ENCODE data around the gene TRAPPC2L. TPM values are rescaled to one million over a fixed set of nuclear protein-coding genes. Genes with fewer than 3 reads are reported as not detected.

TRAPPC2L gene
- total RNA-seq, 1 donor from 2014 or later = 29.2 TPM

DNA sequence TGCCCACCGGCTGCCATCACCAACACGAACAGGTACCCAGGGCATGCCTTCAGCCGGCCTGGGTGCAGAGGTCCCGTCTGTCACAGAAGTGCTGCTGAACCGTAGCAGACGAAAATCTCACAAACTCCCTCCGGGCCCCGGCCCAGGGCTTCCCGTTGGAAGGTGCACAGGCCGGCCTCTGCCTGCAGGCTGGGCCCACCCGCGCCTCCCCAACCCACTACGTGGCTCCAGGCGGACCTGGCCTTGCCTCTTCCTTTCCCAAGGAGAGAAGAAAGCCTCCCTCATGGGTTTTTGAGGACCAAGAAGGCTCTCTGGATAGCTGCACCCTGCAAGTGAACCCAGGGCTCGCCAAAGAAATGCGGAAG, 55.0 kb downstream of the TRAPPC2L start:
- H3K9ac ChIP-seq (ENCODE audit: low read depth in 1 of 3, low read length in 3 of 3) = no peak overlapping the region
- H3K27ac ChIP-seq (ENCODE audit: low read depth, low read length) = no peak overlapping the region
- H3K4me3 ChIP-seq (ENCODE audit: low read length in 3 of 3) = no peak overlapping the region
- peaks cover 4 to 26% (median 16%) of the 10 kb centered on the region in 3 donors for H3K4me1 ChIP-seq (ENCODE audit: control insufficient read depth in 3 of 3, insufficient read depth in 3 of 3, low read length in 3 of 3)
- H3K27me3 ChIP-seq (ENCODE audit: control insufficient read depth in 3 of 3, insufficient read depth in 3 of 3, low read length in 3 of 3) = peaks cover 0 to 12% (median 9%) of the 10 kb centered on the region in 3 donors
- H3K36me3 ChIP-seq (ENCODE audit: control insufficient read depth in 3 of 3, insufficient read depth in 3 of 3, low read length in 3 of 3) = no peaks in the 10 kb centered on the region
- no peaks in the 10 kb centered on the region for H3K9me3 ChIP-seq (ENCODE audit: control insufficient read depth in 3 of 3, low read length in 3 of 3)

Other genes starting within 250 kb of the TRAPPC2L start
- not detected for gene IL17C, start 218.6 kb upstream of the TRAPPC2L start, total RNA-seq
- 90.8 TPM for gene CYBA, start 206.1 kb upstream of the TRAPPC2L start, total RNA-seq
- 14.1 TPM for gene MVD, start 194.0 kb upstream of the TRAPPC2L start, total RNA-seq
- gene SNAI3, start 170.6 kb upstream of the TRAPPC2L start, total RNA-seq = 8.4 TPM
- 12.0 TPM for gene RNF166, start 150.7 kb upstream of the TRAPPC2L start, total RNA-seq
- gene CTU2, start 150.6 kb upstream of the TRAPPC2L start, total RNA-seq = 10.4 TPM
- gene PIEZO1, start 71.9 kb upstream of the TRAPPC2L start, total RNA-seq = 45.9 TPM
- gene CDT1, start 53.3 kb upstream of the TRAPPC2L start, total RNA-seq = 6.3 TPM
- 41.8 TPM for gene APRT, start 45.2 kb upstream of the TRAPPC2L start, total RNA-seq
- gene GALNS, start 180 bp upstream of the TRAPPC2L start, total RNA-seq = 9.9 TPM
- not detected for gene PABPN1L, start 9.5 kb downstream of the TRAPPC2L start, total RNA-seq
- 2.1 TPM for gene CBFA2T3, start 120.1 kb downstream of the TRAPPC2L start, total RNA-seq
- 12.5 TPM for gene ACSF3, start 236.7 kb downstream of the TRAPPC2L start, total RNA-seq